Measurements from ENCODE around the gene EIPR1.
A peak's percentile ranks its signal among the peaks of the same experiment; 100 is the strongest.
"Not testable (repeated sequence)": the region's sequence is repeated elsewhere in the genome, so short reads cannot be mapped to it uniquely, and the experiment has no call there.

EIPR1 gene

DNA sequence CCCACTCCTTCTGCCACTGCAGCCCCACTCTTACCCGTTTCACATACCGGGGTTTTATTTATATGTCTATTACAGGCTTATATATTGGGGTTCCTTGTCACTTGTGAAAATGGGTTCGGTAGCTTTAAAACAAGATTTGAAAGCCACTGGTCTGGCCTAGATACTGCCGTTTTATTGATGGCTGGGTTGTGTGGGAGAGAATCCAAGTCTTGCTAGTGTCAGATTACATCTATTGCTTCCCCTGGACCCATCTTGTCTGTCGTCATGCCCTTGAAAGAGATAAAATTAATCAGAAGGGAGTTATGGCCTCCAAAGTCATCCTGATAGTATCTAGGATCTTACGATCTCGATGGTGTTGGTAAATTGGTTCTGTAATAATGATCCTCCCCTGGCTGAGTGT is 79.4 kb downstream of the EIPR1 start:
- Mint-ChIP-seq H3K27me3 (no peaks in the 10 kb centered on the region), H3K36me3 (peaks cover 3% of the 10 kb centered on the region), H3K4me1 (peaks cover 10% of the 10 kb centered on the region), H3K9me3 (no peaks in the 10 kb centered on the region), H3K4me3 (no peak overlapping the region), H3K27ac (no peak overlapping the region)

GRCh38 chr2:3297523-3297922 is 80.1 kb downstream of the EIPR1 start:
- Mint-ChIP-seq H3K4me3 (no peak overlapping the region), H3K27ac (no peak overlapping the region), H3K36me3 (peaks cover 3% of the 10 kb centered on the region), H3K9me3 (no peaks in the 10 kb centered on the region), H3K27me3 (no peaks in the 10 kb centered on the region), H3K4me1 (peaks cover 5% of the 10 kb centered on the region)

- H3K4me3 Mint-ChIP-seq: no peak overlapping the region
- H3K4me1 Mint-ChIP-seq: peaks cover 4% of the 10 kb centered on the region
- no peak overlapping the region for H3K27ac Mint-ChIP-seq
- no peaks in the 10 kb centered on the region for H3K9me3 Mint-ChIP-seq
- peaks cover 4% of the 10 kb centered on the region for H3K36me3 Mint-ChIP-seq
- no peaks in the 10 kb centered on the region for H3K27me3 Mint-ChIP-seq
These were observed 81.2 kb downstream of the EIPR1 start for GRCh38 chr2:3296182-3296972.

DNA sequence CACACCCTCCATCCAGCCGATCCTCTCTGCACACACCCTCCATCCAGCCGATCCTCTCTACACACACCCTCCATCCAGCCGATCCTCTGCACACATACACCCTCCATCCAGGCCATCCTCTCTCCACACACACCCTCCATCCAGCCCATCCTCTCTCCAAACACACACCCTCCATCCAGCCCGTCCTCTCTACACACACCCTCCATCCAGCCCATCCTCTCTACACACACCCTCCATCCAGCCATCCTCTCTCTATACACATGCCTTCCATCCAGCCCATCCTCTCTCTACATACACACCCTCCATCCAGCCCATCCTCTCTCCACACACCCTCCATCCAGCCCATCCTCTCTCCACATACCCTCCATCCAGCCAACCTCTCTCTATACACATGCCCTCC is 83.1 kb downstream of the EIPR1 start:
- peaks cover 4% of the 10 kb centered on the region for H3K4me1 Mint-ChIP-seq
- no peak overlapping the region for H3K27ac Mint-ChIP-seq
- peaks cover 10% of the 10 kb centered on the region for H3K36me3 Mint-ChIP-seq
- H3K27me3 Mint-ChIP-seq: no peaks in the 10 kb centered on the region
- H3K4me3 Mint-ChIP-seq: no peak overlapping the region
- no peaks in the 10 kb centered on the region for H3K9me3 Mint-ChIP-seq

DNA sequence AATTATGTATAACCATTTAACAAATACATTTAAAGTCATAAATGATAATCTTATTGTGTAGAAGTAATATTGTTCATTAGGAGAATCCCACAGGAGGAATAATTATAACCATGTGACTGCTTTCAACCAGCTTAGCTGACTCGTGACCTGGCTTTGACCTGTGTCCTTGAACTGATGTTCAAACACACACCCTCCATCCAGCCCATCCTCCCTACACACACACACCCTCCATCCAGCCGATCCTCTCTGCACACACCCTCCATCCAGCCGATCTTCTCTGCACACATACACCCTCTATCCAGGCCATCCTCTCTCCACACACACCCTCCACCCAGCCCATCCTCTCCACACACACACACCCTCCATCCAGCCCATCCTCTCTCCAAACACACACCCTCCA is 83.5 kb downstream of the EIPR1 start:
- Mint-ChIP-seq H3K27me3 (no peaks in the 10 kb centered on the region), H3K9me3 (no peaks in the 10 kb centered on the region), H3K4me1 (peaks cover 4% of the 10 kb centered on the region), H3K4me3 (no peak overlapping the region), H3K36me3 (peaks cover 10% of the 10 kb centered on the region), H3K27ac (no peak overlapping the region)

GRCh38 chr2:3293221-3293620 is 84.4 kb downstream of the EIPR1 start:
- Mint-ChIP-seq H3K36me3 (peaks cover 8% of the 10 kb centered on the region), H3K4me1 (peaks cover under 1% of the 10 kb centered on the region), H3K27ac (no peak overlapping the region), H3K4me3 (no peak overlapping the region), H3K27me3 (no peaks in the 10 kb centered on the region), H3K9me3 (no peaks in the 10 kb centered on the region)

DNA sequence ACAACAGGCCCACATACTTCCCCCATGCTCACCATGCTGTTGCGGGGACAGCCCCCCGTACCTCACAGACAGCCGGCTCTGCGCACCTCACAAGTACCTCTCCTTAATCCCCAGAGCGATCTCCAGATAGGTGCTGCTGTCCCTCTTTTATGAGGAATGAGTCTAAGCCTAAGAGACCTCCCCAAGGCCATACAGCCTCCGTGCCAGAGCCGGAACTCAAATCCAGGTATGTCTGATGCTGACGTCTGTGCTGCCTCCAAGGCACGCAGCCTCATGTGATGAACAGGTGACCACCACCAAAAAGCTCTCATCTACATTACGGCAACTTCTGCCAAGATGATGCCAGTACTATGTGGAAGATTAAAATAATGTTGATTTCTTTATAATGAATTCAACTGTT is 85.2 kb downstream of the EIPR1 start:
- H3K9me3 Mint-ChIP-seq: no peaks in the 10 kb centered on the region
- H3K4me1 Mint-ChIP-seq: peaks cover 2% of the 10 kb centered on the region

DNA sequence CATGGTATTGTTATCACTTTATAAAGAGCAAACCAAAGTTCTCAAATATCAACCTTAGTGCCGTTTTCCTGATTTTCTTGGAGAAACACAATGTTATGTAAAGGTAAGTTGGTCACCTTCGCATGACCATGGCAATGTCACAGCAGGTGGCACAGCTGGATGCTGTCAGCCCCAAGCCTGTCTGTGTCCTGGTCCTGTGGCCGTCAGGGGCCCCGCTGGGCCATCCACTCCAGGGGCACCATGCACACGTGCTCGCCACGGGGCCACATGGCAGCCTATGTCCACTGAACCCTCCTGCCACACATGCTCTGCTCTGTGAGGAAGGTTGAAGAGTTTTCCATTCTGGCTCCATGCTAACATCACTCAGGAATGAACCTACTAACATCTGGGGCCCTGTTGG is 85.9 kb downstream of the EIPR1 start:
- Mint-ChIP-seq H3K4me1 (peaks cover 7% of the 10 kb centered on the region), H3K9me3 (no peaks in the 10 kb centered on the region), H3K27ac (no peak overlapping the region), H3K36me3 (peaks cover 12% of the 10 kb centered on the region), H3K4me3 (no peak overlapping the region), H3K27me3 (no peaks in the 10 kb centered on the region)

More for the DNA sequence above, 85.2 kb downstream of the EIPR1 start:
- Mint-ChIP-seq H3K27me3 (no peaks in the 10 kb centered on the region), H3K4me3 (no peak overlapping the region), H3K36me3 (peaks cover 10% of the 10 kb centered on the region), H3K27ac (no peak overlapping the region)

- no peaks in the 10 kb centered on the region for H3K9me3 Mint-ChIP-seq
- H3K4me3 Mint-ChIP-seq: no peak overlapping the region
- H3K27ac Mint-ChIP-seq: no peak overlapping the region
- H3K36me3 Mint-ChIP-seq: peaks cover 12% of the 10 kb centered on the region
- no peaks in the 10 kb centered on the region for H3K27me3 Mint-ChIP-seq
- peaks cover 7% of the 10 kb centered on the region for H3K4me1 Mint-ChIP-seq
These were observed 86.5 kb downstream of the EIPR1 start for GRCh38 chr2:3291113-3291512.

- no peak overlapping the region for H3K4me3 Mint-ChIP-seq
- peaks cover 12% of the 10 kb centered on the region for H3K36me3 Mint-ChIP-seq
- H3K27ac Mint-ChIP-seq: no peak overlapping the region
- H3K4me1 Mint-ChIP-seq: peaks cover 7% of the 10 kb centered on the region
- no peaks in the 10 kb centered on the region for H3K27me3 Mint-ChIP-seq
- no peaks in the 10 kb centered on the region for H3K9me3 Mint-ChIP-seq
These were observed 87.0 kb downstream of the EIPR1 start for GRCh38 chr2:3290655-3291054.

DNA sequence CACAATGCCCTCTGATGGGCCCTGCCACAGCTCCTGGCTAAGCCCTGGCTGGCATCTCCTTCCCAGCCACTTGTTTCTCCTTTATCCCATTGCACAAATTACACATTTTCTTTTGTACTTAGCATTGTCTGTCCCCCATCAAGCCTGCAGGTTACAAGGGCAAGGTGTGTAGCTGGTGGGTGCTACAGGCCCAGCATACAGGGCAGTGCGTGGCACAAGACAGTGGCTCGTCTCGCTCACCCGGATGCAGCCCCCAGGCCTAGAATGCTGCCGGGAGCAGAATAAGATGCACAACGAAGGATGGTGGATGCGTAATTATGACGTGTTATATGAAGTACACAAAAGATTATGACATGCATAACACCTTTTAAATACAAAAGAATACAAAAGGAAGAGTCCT is 87.6 kb downstream of the EIPR1 start:
- H3K4me3 Mint-ChIP-seq: no peak overlapping the region
- peak overlapping the region; percentile 24 for H3K27ac Mint-ChIP-seq
- H3K27me3 Mint-ChIP-seq: no peaks in the 10 kb centered on the region
- H3K9me3 Mint-ChIP-seq: no peaks in the 10 kb centered on the region
- H3K36me3 Mint-ChIP-seq: peaks cover 12% of the 10 kb centered on the region
- H3K4me1 Mint-ChIP-seq: peaks cover 7% of the 10 kb centered on the region

DNA sequence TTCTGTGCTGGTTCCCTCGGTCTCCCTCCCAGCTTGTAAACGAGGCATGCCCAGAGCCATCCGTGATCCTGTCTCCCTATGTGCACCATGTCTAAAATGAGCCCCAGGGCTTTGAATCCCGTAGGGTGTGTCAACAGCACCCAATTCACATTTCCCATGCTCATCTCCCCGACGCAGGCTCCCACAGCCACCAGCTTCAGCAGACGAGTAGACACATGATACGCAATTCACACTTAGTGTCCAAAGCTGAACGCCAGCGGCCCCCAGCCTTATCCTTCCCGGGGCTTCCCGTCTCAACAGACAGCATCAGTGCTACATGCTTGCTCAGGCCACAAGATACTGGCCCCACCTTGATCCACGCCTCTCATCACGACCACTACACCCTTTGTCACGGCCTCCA is 88.1 kb downstream of the EIPR1 start:
- no peaks in the 10 kb centered on the region for H3K27me3 Mint-ChIP-seq
- no peak overlapping the region for H3K27ac Mint-ChIP-seq
- no peak overlapping the region for H3K4me3 Mint-ChIP-seq
- peaks cover 7% of the 10 kb centered on the region for H3K4me1 Mint-ChIP-seq
- H3K36me3 Mint-ChIP-seq: peaks cover 12% of the 10 kb centered on the region
- no peaks in the 10 kb centered on the region for H3K9me3 Mint-ChIP-seq

GRCh38 chr2:3289171-3289515 is 88.5 kb downstream of the EIPR1 start:
- Mint-ChIP-seq H3K27me3 (no peaks in the 10 kb centered on the region), H3K4me1 (peaks cover 7% of the 10 kb centered on the region), H3K36me3 (peaks cover 12% of the 10 kb centered on the region), H3K4me3 (no peak overlapping the region), H3K27ac (no peak overlapping the region), H3K9me3 (no peaks in the 10 kb centered on the region)

DNA sequence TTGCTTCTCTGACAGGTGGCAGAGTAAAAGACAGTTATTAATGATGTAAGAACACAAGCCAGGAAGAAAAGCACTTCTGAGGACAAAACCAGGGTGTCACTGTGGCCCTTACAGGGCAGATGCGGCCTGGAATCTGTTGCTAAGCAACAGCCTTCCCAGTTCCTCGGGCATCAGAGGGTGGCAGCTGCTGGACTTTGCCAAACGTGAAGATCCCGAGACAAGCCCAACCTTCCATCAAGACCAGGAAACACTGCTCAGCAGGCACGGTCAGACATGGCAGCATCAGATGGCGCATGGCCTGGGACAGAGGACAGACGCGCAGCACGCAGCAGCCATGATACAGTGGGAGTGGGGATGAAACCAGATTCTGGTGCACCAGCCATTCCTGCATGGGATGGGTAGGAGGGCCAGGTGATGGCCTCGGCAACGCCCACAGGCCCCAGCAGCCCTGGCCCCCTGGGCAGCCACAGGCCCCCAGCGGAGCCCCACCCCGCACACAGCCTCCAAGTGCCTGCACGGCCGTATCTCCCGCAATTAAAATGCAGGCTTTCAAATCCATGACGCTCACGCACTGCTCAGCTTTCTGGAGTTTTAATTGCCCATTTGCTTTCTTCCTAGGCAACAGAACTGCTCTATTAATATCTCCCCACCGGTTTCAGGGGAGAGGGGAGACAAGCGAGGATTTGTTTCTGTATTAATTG is 89.0 kb downstream of the EIPR1 start:
- no peak overlapping the region for H3K4me3 Mint-ChIP-seq
- H3K4me1 Mint-ChIP-seq: peaks cover 7% of the 10 kb centered on the region
- peaks cover 12% of the 10 kb centered on the region for H3K36me3 Mint-ChIP-seq
- H3K27me3 Mint-ChIP-seq: no peaks in the 10 kb centered on the region
- H3K27ac Mint-ChIP-seq: no peak overlapping the region
- H3K9me3 Mint-ChIP-seq: no peaks in the 10 kb centered on the region

DNA sequence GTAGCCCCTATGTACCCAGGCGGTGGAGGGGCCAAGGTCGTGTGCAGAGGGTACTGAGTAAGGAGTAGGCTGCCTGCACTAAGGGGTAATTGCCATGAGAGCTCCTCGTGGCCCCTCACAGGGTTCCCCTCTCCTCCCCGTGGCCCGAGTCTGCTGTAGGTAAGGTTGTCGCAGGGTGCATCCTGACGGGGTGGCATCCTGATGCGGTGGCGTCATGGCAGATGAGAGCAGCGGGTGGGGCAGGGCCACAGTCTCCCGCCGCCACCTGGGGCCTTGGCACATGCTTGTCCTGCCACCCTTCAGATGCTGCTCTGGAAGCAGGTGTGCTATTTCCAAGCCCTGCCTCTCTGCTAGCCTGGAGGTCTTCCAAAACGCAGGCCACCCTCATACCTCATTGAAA is 89.7 kb downstream of the EIPR1 start:
- H3K36me3 Mint-ChIP-seq: peaks cover 12% of the 10 kb centered on the region
- no peak overlapping the region for H3K4me3 Mint-ChIP-seq
- H3K27ac Mint-ChIP-seq: no peak overlapping the region
- H3K4me1 Mint-ChIP-seq: peaks cover 7% of the 10 kb centered on the region
- H3K27me3 Mint-ChIP-seq: no peaks in the 10 kb centered on the region
- no peaks in the 10 kb centered on the region for H3K9me3 Mint-ChIP-seq

DNA sequence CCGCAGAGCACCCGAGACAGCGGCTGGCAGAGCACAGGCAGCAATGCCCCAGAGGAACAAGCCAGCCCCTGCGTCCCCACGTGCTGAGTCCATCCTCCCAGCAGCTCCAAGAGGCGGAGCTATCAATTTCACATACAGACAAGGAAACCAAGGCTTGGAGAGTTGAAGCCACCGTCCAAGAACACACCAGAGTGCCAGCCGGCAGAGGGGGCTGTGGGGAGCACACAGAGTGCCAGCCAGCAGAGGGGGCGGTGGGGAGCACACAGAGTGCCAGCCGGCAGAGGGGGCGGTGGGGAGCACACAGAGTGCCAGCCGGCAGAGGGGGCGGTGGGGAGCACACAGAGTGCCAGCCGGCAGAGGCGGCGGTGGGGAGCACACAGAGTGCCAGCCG is 91.0 kb downstream of the EIPR1 start:
- not testable (repeated sequence) for H3K27ac Mint-ChIP-seq, H3K9me3 Mint-ChIP-seq, H3K4me3 Mint-ChIP-seq, H3K27me3 Mint-ChIP-seq, H3K4me1 Mint-ChIP-seq
- H3K36me3 Mint-ChIP-seq: peaks cover 12% of the 10 kb centered on the region
